ENCODE measurements around the gene P2RY10.
"Not testable (repeated sequence)": the region's sequence is repeated elsewhere in the genome, so short reads cannot be mapped to it uniquely, and the experiment has no call there.

Gene P2RY10, protein sequence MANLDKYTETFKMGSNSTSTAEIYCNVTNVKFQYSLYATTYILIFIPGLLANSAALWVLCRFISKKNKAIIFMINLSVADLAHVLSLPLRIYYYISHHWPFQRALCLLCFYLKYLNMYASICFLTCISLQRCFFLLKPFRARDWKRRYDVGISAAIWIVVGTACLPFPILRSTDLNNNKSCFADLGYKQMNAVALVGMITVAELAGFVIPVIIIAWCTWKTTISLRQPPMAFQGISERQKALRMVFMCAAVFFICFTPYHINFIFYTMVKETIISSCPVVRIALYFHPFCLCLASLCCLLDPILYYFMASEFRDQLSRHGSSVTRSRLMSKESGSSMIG

DNA sequence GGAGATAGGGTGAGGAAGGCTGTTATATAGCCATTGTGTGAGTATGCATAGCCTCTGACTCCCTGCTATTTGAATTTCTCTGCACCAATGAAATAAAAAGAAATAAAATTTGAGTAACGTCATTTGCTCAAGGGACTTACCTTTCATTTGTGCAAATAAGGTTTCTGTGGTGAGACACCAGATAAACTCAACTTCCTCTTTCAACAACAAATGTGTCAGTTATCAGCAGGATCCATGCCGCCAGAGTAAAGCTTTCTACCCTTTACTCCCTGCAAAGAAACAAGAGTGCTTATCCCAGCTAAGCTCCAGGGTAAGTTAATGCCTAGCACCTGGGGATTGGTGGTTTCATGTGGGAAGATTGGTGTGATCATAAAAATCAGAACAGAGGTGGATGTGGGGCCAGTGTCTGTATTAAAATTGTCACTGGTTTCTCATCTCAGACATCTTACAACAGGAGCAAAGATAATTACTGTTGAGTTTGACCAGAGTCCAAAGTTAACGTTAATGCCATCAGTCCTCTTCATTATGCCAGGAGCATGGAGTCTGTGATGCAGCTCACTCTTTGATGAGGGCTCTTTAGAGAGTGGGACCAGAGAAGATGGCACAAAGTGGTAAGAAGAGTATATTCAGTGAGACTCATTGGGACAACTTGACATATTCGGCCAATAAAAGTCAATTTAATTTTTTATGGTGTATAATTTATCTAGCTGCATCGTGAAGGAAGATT, at the start of gene P2RY10:
P2RY10 (plus strand) TSS at position 206 of the 727 bp plus-strand sequence. CDS start 15,130 bp downstream, outside the sequence.
- DNase-seq = no peak

DNA sequence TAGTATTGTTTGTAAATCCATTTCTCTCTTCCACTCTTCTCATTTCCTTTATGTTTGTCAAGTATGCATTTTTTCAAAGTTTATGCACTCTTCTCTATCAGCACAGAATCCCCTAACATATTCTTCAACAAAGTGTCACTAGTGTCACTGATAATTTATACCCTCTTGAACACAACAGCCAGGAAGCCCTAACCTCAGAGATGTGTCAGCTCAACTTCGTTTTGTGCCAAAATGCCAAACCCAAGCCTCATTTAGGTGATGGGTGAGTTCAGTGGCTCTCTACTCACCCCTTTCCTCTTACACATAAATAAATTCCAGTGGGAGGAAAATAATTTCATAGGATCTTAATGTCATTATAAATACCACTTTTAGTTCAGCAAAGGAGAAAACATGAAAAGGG, 22.4 kb upstream of the P2RY10 start:
- DNase-seq = no peak

DNA sequence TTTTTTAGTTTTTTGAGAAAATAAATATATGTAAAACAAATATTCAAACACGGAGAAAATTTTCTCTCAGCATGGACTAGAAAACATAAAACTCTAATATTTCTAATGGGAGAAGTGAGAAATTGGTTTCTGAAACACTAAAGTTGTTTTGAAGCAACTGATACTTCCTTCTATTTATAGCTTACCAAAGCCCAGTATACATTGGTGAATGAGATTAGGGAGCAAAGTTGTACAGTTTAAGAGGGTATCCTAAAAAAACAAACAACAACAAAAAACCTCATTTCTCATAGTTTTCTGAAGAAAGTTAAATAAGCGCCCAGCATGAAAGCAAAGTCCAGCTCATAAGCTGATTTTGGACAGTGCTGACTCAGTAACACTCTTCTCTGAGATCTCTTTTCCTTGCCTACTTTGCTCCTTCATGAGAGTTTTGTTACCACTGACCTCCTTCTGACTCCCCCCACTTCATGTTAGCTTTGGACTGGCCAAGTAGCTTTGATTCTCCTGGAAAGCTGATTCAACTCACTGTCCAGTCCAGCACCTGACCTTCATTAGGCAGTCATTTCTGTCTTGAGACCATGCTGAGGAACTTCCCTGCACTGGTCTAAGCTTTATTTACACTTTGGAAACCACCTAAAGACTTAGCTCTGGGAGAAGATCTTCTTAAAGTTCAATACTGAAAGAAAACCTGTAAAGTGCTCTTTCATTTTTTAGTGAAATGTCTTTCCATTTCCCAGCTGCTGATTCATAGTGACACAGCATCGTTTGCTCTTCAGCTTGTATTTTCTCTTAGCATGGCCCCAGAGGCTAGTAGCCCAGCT, 21.8 kb upstream of the P2RY10 start:
- DNase-seq = peak in 1 of 2 donors; percentile 30

DNA sequence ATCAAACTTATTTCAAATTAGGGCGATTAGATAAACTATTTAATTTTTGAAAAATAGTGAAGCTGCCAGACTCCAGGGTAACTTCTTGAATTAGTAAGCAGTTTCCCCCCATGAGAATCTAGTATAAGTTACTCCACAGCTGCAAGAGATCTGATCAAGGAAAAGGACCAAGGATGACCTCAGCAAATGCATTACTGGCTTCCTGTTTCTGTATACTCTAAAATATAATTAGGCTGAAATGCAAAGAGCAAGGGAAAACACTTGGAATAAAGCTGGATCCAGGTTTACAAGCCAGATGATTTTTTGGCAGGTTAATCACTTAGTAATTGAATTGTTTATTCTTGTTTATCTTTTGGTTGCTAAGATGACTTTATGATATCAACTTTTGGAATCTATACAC, 13.4 kb upstream of the P2RY10 start:
- DNase-seq = no peak

DNA sequence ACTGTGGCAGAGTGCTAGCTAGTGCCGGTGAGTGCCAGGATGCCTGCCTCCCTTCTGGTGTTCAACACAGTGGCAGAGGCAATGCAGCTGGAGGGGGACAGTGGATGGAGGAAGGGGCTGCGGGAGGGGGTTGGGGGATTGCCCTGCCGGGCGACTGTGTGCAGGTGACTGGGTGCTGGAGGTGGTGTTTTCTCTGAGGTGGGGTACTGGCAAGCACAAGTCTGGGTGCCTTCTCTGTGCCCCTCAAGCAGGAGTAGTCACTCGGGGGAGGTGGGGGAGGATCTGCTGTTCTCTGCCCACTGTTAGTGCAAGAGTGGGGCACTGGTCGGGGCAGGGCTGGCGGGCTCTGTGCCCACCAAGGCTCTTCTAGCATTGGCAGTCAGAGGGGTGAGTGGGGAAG, 10.3 kb upstream of the P2RY10 start:
- DNase-seq = no peak

DNA sequence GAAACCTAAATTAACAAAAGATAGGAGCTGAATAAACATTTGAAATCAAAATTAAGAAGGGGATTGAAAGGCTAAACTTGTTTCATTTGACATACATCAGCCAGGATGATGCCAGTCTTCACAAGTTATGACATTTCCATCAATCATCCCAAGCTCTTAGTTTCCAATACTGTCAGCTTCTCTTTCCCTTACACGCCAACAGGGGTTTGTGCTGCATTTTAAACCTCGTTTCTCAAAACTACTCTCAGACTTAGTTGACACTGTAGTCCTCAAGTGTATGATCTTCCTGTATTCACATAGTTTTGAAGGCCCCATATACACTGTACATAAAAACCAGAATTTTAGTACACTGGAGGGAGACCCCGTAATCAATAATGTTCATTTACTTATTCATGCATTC, 840 bp upstream of the P2RY10 start:
- DNase-seq = no peak

DNA sequence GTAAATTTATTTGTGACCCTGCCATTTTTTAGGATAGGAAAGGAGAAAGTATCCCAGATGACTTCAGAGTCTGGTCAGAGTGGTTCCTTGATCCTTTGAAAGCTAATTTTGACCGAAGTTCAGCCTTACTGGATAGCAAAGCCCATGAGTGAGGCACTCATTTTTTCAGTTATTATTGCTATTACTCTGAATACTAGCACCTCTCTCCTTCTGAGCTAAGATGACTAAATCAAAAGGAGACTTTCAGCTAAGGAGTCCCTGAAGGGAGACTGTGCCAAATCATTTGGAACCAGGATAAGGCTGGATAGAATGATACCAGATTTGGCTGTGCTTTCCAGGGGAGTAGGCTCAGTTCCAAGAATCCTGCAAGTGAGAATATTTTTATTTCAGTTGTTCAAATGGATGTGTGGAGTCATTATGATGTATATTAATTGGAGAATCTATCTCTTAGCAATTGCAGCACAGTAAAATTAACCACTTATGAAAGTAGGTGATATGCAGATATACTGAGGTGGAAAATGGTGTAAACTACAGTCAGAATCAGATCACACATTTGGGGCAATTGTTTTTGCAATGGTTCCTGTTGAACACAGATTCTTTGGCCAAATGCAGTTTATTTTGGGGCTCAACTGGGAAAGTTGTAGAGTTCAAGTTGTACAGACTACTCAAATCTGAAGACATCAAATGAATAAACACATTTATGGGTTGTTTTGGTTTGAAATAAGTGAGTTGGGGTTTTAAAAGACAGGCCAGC, 1.2 kb downstream of the P2RY10 start:
- DNase-seq = no peak

DNA sequence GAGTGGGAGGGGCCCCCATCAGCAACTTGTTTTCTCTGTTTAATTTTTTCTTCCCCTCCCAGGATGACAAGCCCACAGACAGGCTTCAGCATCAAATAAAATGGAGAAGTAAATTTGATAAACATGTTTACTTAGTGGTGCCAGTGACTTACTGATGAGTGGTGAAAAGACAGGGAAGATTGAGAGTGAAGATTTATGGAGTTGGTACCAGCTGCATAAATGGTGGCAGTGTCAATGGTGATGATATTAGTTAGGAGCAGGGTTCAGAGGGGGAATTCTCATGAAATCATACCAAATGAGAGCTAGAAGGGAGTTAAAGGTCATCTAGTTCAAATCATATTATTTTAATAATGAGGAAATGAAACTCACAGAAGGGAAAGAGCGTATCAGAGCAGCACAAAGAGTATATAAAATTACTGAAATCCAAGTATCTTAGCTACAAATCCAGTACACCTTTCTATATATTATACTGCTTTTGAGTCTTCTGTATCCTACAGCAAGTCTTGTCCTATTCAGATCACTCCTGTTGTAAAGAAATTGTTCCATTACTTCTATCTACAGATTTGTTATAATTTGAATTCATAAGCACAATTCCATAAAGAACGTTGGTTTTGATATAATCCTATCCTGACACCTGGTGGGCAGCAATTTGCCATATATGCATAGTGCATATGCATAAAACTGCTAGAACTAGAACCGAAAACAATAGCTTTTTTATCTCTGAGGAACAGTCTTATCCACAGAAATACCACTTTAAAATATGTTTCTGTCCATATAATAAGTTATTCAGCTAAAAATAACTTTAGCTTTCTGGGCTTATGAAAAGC, 5.0 kb downstream of the P2RY10 start:
- DNase-seq = no peak

DNA sequence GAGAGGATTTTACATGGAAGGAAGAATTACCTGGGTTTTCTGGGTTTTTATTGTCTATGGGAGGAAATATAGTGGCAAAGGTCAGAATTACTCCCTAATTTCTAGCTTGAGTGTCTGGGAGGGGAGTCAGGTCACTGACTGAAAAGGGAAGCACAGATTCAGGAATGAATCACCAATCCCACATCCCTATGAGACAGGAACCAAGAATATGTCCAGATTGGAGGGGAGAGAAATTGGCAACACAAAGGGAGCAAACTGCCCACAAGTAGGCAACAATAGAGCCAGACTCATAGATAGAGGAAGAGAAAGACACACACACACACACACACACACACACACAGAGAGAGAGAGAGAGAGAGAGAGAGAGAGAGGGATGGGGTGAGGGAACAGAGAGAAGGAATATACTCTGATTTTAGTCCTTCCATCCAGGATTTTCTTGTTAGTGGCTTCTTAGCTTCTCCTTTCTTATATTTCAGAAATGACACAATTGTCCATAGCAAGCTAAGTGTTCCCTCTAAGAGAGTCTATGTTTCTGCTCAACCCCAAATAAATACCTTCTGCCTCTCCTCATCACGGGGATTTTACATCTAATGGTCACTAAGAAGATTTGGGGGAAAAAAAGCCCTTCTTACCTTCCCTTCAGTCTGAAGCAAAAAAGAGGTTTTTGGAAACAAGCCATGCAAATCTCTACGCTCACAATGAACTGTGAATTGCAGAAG, 12.0 kb downstream of the P2RY10 start:
- DNase-seq = peak in 1 of 2 donors; percentile 17

DNA sequence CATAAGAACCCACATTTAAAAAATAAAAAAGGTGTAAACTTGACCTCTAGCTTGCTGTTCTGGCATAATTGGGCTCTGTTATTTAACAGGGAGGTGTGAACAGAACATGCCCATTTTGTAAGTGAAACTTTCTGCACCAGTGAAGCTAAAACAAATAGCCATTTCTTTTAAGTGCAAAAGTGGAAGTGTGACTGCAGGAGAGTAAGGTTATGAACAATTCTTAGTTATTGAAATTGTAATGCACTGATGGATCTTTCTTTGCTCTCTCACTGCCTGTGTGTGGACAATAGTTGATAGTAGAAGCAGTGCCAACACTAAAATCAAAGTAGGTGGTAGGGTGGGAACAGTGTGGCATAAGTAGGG, 12.6 kb downstream of the P2RY10 start:
- DNase-seq = no peak

DNA sequence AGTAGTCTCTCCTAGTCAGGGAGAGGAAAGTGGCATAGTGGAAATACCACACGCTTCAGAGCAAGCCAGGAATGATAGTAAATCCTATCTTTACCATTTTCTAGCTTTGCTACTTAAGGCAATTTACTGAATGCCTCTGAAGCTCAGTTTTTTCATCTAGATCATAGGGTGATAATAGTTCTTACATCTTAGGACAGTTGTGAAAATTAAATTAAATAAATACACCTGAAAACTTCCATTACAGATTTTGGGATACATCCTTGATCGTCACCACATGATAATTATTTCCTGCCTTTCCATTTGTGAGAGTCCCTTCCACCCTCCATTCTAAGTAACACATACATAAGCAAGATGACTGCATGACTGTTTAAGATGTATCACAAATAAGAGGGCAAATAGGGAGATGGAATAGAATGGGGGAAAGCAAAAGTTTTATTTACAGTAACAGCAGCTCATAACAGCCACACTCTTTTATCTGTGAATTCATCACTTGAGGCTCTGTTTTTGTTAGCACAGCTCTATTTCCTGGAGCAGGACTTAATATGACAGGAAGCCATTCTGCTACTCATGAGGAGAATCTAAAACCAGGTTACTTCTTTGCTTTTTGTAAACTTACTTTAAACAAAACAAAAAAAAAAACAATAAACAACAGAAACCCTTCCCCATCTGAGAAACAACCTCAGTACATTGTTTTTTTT, 13.4 kb downstream of the P2RY10 start:
- DNase-seq = no peak

DNA sequence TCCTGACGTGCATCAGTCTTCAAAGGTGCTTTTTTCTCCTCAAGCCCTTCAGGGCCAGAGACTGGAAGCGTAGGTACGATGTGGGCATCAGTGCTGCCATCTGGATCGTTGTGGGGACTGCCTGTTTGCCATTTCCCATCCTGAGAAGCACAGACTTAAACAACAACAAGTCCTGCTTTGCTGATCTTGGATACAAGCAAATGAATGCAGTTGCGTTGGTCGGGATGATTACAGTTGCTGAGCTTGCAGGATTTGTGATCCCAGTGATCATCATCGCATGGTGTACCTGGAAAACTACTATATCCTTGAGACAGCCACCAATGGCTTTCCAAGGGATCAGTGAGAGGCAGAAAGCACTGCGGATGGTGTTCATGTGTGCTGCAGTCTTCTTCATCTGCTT, 15.7 kb downstream of the P2RY10 start:
- DNase-seq = no peak

DNA sequence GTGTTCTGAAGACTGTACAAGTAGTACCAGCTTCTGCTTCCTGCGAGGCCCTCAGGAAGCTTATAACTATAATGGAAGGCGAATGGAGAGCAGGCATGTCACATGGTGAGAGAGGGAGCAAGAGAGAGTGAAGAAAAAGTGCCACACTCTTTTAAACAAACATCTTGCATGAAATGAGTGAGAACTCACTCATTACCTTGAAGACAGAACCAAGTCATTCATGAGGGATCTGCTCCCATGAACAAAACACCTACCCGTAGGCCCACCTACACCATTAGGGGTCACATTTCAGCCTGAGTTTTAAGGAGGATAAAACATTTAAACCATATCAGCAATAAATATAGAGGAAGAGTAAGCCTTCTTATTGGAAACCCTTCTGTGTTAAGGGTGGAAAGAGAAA, 19.4 kb downstream of the P2RY10 start:
- no peak for DNase-seq

DNA sequence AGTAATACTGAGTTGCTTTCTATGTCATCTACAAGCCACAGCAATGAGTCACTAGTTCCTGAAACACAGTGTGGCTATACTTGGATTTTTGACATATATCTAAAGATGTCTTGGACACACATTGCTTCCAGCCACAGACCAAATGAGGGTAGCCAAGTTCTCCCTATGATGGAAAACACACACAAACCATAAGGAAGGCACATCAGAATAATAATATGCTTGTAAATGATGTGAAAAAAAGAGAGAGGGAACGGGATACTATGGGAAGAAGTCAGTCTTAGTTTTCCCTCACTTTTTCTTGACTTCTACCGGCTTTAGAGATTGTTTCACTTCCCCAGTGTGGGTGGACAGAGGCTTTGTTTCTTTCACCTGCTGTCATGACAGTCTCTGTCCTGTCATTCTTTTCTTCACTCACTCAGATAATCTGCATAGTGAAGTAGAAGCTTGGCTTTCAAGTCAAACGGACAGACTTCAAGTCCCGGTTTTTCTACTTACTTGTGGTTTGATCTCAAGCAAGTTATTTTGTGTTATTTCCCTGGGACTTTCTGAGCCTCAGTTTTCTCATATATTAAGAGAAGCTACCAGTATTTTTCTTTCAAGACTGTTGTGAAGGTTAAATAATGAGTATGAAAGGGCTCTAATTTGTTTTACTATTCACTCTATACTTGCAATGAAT, 34.7 kb downstream of the P2RY10 start:
- peak in 1 of 2 donors; percentile 1 for DNase-seq

DNA sequence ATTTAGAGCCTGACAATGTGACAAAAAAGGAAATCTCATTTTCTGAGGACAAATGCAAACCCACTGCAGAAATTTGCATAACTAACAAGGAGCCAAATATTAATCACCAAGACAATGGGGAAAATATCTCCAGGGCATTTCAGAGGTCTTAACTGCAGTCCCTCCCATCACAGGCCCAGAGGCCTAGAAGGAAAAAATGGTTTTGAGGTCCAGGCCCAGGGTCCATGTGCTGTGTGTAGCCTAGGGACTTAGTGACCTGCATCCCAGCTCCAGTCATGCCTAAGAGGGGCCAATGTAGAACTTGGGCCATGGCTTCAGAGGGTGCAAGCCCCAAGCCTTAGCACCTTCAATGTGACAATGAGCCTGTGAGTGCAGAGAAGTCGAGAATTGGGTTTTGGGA, 44.2 kb downstream of the P2RY10 start:
- no peak for DNase-seq

DNA sequence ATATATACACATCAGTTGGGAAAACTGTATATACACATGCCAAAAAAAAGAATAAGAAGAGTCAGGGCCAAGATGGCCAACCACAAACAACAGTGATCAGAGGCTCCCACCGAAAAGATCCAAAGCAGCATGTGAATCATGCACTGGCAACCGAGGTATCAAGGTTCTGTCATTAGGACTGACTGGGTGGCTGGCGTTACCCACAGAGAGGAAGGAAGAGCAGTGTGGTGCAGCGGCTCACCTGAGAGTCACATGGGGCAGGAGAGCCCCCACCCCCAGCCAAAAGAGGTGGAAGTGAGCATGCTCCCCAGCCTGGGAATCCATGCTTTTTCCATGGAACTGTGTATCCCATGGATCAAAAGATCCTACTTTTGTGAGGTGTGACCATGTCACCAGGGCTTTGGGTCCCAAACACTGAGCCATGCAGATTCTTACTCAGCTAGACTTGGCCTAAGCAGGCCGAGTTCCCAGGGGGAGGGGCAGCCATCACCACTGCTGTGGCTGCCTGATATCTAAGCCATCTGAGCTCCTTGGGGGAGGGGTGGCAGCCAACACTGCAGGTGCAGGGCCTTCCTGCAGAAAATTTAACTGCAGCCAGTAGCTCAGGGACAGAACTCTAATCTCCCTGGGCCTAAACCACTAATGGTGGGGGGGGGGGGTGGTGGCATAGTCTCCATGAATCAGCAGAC, 52.8 kb downstream of the P2RY10 start:
- DNase-seq = no peak

DNA sequence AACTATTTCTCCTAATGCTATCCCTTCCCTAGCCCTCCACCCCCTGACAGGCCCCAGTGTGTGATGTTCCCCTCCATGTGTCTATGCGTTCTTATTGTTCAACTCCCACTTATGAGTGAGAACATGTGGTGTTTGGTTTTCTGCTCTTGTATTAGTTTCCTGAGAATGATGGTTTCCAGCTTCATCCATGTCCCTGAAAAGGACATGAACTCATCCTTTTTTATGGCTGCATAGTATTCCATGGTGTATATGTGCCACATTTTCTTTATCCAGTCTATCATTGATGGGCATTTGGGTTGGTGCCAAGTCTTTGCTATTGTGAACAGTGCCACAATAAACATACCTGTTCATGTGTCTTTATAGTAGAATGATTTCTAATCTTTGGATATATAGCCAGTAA, 62.3 kb downstream of the P2RY10 start:
- not testable (repeated sequence) for DNase-seq

Data from inflammatory macrophage treated with lipopolysaccharide for 1 hour (primary cell).